Subcutaneous abdominal adipose tissue (tissue), 5 donors: ENCODE results near the gene VPS18.

ENCODE experiments used
- H3K27ac ChIP-seq: one replicate; pipeline ENCODE4 v1.7.0; 2013; ENCODE audit warnings: low read depth, mild to moderate bottlenecking, inconsistent platforms, low read length, moderate library complexity
- H3K27me3 ChIP-seq, 5 donors: one replicate each; pipeline ENCODE4 v1.7.0; 2013; ENCODE audit warnings: low read length in 5 of 5, inconsistent platforms in 1 of 5; ENCODE audit not compliant: control insufficient read depth in 5 of 5, insufficient read depth in 4 of 5
- H3K36me3 ChIP-seq, 5 donors: one replicate each; pipeline ENCODE4 v1.7.0; 2013; ENCODE audit warnings: low read length in 5 of 5; ENCODE audit not compliant: control insufficient read depth in 5 of 5, insufficient read depth in 5 of 5
- H3K4me1 ChIP-seq, 5 donors: one replicate each; pipeline ENCODE4 v1.7.0; 2013; ENCODE audit warnings: low read length in 5 of 5, mild to moderate bottlenecking in 3 of 5, moderate library complexity in 1 of 5; ENCODE audit not compliant: control insufficient read depth in 5 of 5, insufficient read depth in 5 of 5
- H3K4me3 ChIP-seq, 5 donors: one replicate each; pipeline ENCODE4 v1.7.0; 2013; ENCODE audit warnings: low read length in 5 of 5, low read depth in 1 of 5
- H3K9ac ChIP-seq, 5 donors: one replicate each; pipeline ENCODE4 v1.7.0; 2013; ENCODE audit warnings: low read length in 5 of 5, mild to moderate bottlenecking in 4 of 5, moderate library complexity in 3 of 5
- H3K9me3 ChIP-seq, 5 donors: one replicate each; pipeline ENCODE4 v1.7.0; 2013; ENCODE audit warnings: low read length in 5 of 5; ENCODE audit not compliant: control insufficient read depth in 5 of 5
- donor health status: healthy.
- donor health status: healthy.
- donor health status: healthy.
- donor health status: healthy.
- donor health status: healthy.

VPS18 gene

GRCh38 chr15:40952301-40952900, 58.2 kb downstream of the VPS18 start:
- no peaks in the 10 kb centered on the region for H3K9me3 ChIP-seq
- peak overlapping the region; percentile 69 for H3K27ac ChIP-seq
- H3K4me3 ChIP-seq: peak overlapping the region; percentile 63 to 78 (median 74)
- no peaks in the 10 kb centered on the region for H3K36me3 ChIP-seq
- H3K9ac ChIP-seq: peak overlapping the region in 3 of 5 donors; percentile 45 to 71 (median 71)
- H3K27me3 ChIP-seq: no peaks in the 10 kb centered on the region
- H3K4me1 ChIP-seq: peaks cover 0 to 61% (median 34%) of the 10 kb centered on the region in 5 donors

DNA sequence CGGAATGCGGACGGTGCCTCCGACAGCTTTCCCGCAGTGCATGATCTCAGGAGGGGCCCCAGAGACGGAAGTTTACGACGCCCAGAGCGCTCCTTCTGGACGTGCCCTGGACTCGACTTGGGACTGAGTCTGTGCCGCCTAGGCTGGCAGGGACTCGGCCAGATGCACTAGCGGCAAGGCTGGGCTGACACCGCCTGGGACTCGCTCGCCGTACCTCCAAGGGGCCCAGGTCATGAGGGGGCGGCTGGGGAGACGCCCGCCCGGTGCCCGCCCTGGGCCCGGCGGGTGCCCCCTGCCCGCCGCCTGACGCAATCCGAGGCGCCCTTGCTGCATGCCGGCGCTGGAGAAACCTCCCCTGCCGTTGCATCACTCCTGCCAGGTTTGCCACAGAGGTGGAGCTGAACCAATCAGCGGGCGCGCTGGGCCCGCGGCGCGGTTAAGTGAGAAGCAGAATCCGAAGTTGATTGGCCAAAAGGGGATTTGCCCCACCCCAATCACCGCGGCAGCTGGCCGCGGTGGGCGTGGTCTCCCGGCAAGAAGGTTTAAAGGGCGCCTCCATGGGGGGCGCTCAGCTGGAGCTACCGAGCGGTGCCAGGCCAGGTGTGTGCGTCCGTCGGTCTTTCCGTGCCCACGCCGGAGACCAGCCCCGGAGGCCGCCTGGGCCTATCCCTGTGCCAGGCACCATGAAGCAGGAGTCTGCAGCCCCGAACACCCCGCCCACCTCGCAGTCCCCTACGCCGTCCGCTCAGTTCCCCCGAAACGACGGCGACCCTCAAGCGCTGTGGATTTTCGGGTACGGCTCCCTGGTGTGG, 58.9 kb downstream of the VPS18 start, which contains the start of gene CHAC1:
Gene CHAC1, plus strand, starts transcription at position 571 of the 812 bp plus-strand sequence. Its CDS starts 113 bp downstream, at position 684.
- Histone ChIP-seq H3K9me3 (no peaks in the 10 kb centered on the region), H3K27ac (peak within 1 kb of the TSS; percentile 69), H3K9ac (peak within 1 kb of the TSS in 3 of 5 donors; percentile 45 to 71 (median 71)), H3K27me3 (no peaks in the 10 kb centered on the region), H3K36me3 (no peaks in the 10 kb centered on the region), H3K4me3 (peak within 1 kb of the TSS; percentile 63 to 78 (median 74)), H3K4me1 (peaks cover 0 to 68% (median 35%) of the 10 kb centered on the region in 5 donors)
